NK-92 (cell line): ENCODE data around the gene DNAJC12.
A peak's percentile ranks its signal among the peaks of the same experiment; 100 is the strongest.
"Not testable (repeated sequence)": the region's sequence is repeated elsewhere in the genome, so short reads cannot be mapped to it uniquely, and the experiment has no call there.

Experiments
- DNase-seq: peaks from one replicate; lab custom pipeline; 2025; ENCODE audit not compliant: unreplicated experiment; lab: John Stamatoyannopoulos, UW

The DNAJC12 gene

DNA sequence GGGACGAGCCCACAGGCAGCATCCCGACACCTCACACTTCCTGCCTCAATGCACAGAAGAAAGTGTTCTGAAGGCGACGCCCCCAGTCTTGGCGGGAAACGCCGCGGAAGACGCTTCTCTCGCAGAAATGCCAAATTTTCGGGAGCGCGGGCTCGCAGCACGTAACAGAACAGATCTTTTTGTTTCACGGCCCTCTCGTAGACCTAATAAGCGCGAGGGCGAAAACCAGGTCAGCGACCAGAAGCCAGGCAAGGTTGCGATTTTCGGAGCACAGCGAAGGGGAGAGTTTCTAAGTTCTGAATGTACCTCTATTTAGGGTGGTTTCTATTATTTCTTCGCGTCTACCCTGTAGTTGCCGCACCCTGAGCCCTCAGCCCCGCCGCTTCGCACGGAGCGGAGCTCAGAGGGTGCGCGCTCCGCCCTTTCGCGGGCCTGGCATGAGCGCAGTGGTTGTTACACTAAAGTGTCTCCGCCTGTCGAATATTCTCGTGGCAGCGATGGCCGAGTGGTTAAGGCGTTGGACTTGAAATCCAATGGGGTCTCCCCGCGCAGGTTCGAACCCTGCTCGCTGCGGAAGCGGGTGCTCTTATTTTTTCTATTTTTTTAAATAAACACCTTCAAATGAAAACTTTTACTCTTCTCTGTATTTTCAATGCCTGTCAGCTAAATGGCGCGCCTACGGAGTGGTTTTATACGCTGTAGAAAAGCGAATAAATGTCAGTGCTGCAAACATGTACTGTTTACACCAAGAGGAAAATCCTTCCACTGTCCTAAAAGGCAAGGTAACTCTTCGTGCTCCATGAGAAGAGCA is 73.8 kb downstream of the DNAJC12 start:
- peak; percentile 64 for DNase-seq

DNA sequence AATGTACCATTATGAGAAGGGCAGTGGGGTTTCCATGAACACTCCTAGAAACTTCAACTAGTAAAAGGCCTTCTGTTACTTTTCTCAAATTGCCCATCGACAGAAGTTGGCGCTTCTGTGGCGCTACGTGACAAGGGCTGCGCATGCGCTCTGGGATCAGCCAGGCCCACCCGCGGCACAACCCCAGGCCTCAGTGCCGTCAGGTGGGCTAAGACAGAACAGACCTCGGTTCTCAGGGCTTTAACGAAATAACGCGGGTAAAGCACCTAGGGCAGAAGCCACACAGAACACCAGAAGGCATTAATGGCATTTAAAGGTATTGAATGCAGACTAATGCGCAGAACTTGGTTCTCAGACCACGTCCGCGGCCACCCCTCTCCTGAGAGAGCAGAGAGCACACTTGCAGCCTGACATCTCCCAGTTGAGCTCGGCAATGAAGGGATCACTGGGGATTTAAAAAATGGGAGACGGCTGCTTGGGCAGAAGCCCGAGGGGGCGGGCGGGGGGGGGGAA is 74.4 kb downstream of the DNAJC12 start:
- no peak for DNase-seq

DNA sequence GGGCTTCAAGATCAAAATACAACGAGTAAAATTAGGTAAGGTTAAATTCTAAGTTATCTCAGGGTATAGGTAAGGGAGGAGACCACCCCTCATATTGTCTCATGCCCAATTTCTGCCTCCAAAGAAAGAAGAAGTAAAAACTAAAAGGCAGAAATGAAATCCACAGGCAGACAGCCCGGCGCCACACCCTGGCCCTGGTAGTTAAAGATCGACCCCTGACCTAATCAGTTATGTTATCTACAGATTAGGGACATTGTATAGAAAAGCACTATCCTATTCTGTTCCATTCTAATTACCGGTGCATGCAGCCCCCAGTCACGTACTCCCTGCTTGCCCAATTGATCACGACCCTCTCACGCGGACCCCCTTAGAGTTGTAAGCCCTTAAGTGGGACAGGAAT is 75.4 kb downstream of the DNAJC12 start:
- not testable (repeated sequence) for DNase-seq

DNA sequence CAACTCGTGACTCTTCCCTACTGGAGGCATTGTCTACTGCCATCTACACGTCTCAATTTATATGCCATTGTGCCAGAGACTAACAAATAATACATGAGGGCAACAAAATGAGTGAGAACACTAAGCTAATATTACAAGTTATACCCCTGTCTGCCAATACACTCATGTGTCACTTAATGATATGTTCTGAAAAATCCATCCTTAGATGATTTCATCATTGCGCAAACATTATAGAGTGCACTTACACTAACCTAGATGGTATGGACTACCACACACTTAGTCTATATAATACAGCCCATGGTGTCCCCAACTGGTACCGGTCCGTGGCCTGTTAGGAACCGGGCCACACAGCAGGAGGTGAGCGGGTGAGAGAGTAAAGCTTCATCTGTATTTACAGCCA is 77.7 kb downstream of the DNAJC12 start:
- no peak for DNase-seq
